HCT116 (cell line): Measurements from ENCODE around the gene UQCR11.

Experiments used
- ATF3 ChIP-seq: IDR thresholded peaks from 2 replicates; pipeline ENCODE4 v1.6.1; 2012
- CEBPB ChIP-seq: IDR thresholded peaks from 2 replicates; pipeline ENCODE4 v1.6.1; 2012; ENCODE audit warnings: low read depth
- CTCF ChIP-seq, 3 experiments: fragments of 200-600 bp in 1 of 3; sonication (generic) in 1 of 3; IDR thresholded peaks in 2 of 3; conservative IDR thresholded peaks in 1 of 3; 2 replicates each; pipeline ENCODE4 v1.5.1; 2012 to 2017; ENCODE audit warnings: low read depth in 2 of 3, low read length in 2 of 3, antibody characterized with exemption in 1 of 3, borderline replicate concordance in 1 of 3, control low read depth in 1 of 3, mild to moderate bottlenecking in 1 of 3, mixed read lengths in 1 of 3, mixed run types in 1 of 3, moderate library complexity in 1 of 3; ENCODE audit not compliant: insufficient read depth in 1 of 3
- EGR1 ChIP-seq: IDR thresholded peaks from 2 replicates; pipeline ENCODE4 v1.6.1; 2012; ENCODE audit warnings: low read depth
- EZH2 ChIP-seq: fragments of 200-600 bp; sonication (generic); IDR thresholded peaks from 2 replicates; pipeline ENCODE4 v1.6.1; 2017; ENCODE audit warnings: antibody characterized with exemption, mixed run types
- EZH2phosphoT487 ChIP-seq: fragments of 200-600 bp; IDR thresholded peaks from 2 replicates; pipeline ENCODE4 v1.6.1; 2018; ENCODE audit warnings: antibody characterized with exemption, borderline replicate concordance
- JUND ChIP-seq: IDR thresholded peaks from 2 replicates; pipeline ENCODE4 v1.6.1; 2012
- POLR2A ChIP-seq: IDR thresholded peaks from 2 replicates; pipeline ENCODE4 v1.7.0; 2011; ENCODE audit warnings: borderline replicate concordance; ENCODE audit not compliant: insufficient read depth, insufficient read length; ENCODE audit errors: extremely low read depth
- POLR2AphosphoS5 ChIP-seq: IDR thresholded peaks from 2 replicates; pipeline ENCODE4 v1.6.1; 2011; ENCODE audit warnings: mild to moderate bottlenecking, low read depth, low read length, moderate library complexity
- RAD21 ChIP-seq: IDR thresholded peaks from 2 replicates; pipeline ENCODE4 v1.6.1; 2012; ENCODE audit warnings: low read depth, mild to moderate bottlenecking
- SIN3A ChIP-seq: IDR thresholded peaks from 2 replicates; pipeline ENCODE4 v1.6.1; 2012; ENCODE audit warnings: low read depth
- SRF ChIP-seq: IDR thresholded peaks from 2 replicates; pipeline ENCODE4 v1.6.1; 2012; ENCODE audit warnings: low read depth
- TCF7L2 ChIP-seq: IDR thresholded peaks from 2 replicates; pipeline ENCODE4 v1.7.0; 2011; ENCODE audit warnings: borderline replicate concordance, inconsistent platforms; ENCODE audit not compliant: insufficient read depth, insufficient read length; ENCODE audit errors: extremely low read depth
- ZBTB33 ChIP-seq: IDR thresholded peaks from 2 replicates; pipeline ENCODE4 v1.6.1; 2011; ENCODE audit warnings: mild to moderate bottlenecking, low read length, moderate library complexity; ENCODE audit not compliant: insufficient replicate concordance; ENCODE audit errors: extremely low read depth

- TF ChIP-seq SIN3A (no peak), CTCF (IDR thresholded peaks at IDR 0.05 in 2 of 3, conservative IDR thresholded peaks at IDR 0.05 in 1 of 3; ENCODE audit: borderline replicate concordance in 1 of 3, insufficient read depth in 1 of 3, low read depth in 2 of 3, low read length in 2 of 3) (no peak), EZH2 (no peak), RAD21 (no peak), POLR2AphosphoS5 (no peak), POLR2A (no peak), ATF3 (no peak), CEBPB (no peak), ZBTB33 (no peak), EGR1 (no peak), TCF7L2 (no peak), EZH2phosphoT487 (no peak), JUND (no peak), SRF (no peak)
Measured at GRCh38 chr19:1579222-1579621, 26.0 kb downstream of the UQCR11 start.
